Lung (tissue), 12 donors: ENCODE results near the gene RAB3A. TPM values are rescaled to one million over a fixed set of nuclear protein-coding genes. Genes with fewer than 3 reads are reported as not detected.

Source experiments
- ATAC-seq: fragments of 200-7000 bp; cut with Tn5 transposase; one replicate; pipeline ENCODE4 v1.9.1; 2020; ENCODE audit warnings: moderate number of reproducible peaks; ENCODE audit not compliant: insufficient read depth, low FRiP score
- DNase-seq, 3 donors: peaks; one replicate each; pipeline ENCODE4 v3.0.0-alpha.2; 2013 to 2017
- H3K27ac ChIP-seq, 2 donors: one replicate each; pipeline ENCODE4 v1.5.1; 2013; ENCODE audit warnings: mild to moderate bottlenecking in 2 of 2, moderate library complexity in 2 of 2, control low read depth in 1 of 2, inconsistent platforms in 1 of 2, low read depth in 1 of 2, low read length in 1 of 2
- H3K27me3 ChIP-seq, 3 donors: one replicate each; pipeline ENCODE4 v1.5.1; 2013; ENCODE audit warnings: low read length in 2 of 3; ENCODE audit not compliant: control insufficient read depth in 3 of 3, insufficient read depth in 3 of 3
- H3K36me3 ChIP-seq, 4 donors: one replicate each; pipeline ENCODE4 v1.5.1; 2013; ENCODE audit warnings: low read length in 4 of 4, mild to moderate bottlenecking in 1 of 4, moderate library complexity in 1 of 4; ENCODE audit not compliant: control insufficient read depth in 4 of 4, insufficient read depth in 4 of 4
- H3K4me1 ChIP-seq, 5 donors: one replicate each; pipeline ENCODE4 v1.5.1; 2013; ENCODE audit warnings: low read length in 5 of 5, mild to moderate bottlenecking in 2 of 5, moderate library complexity in 1 of 5; ENCODE audit not compliant: control insufficient read depth in 5 of 5, insufficient read depth in 5 of 5
- H3K4me3 ChIP-seq: one replicate; pipeline ENCODE4 v1.5.1; 2013; ENCODE audit warnings: mild to moderate bottlenecking, control low read depth, moderate library complexity
- H3K9ac ChIP-seq, 2 donors: one replicate each; pipeline ENCODE4 v1.5.1; 2013; ENCODE audit warnings: low read length in 2 of 2, control low read depth in 1 of 2; ENCODE audit not compliant: insufficient read depth in 1 of 2
- H3K9me3 ChIP-seq, 4 donors: one replicate each; pipeline ENCODE4 v1.5.1; 2013; ENCODE audit warnings: low read length in 3 of 4, mild to moderate bottlenecking in 1 of 4, moderate library complexity in 1 of 4; ENCODE audit not compliant: control insufficient read depth in 4 of 4, insufficient read depth in 3 of 4
- CTCF ChIP-seq: IDR thresholded peaks from 2 replicates; pipeline ENCODE4 v1.5.1; 2012; ENCODE audit warnings: mild to moderate bottlenecking; ENCODE audit errors: control extremely low read depth, extremely low read depth
- WGBS, 2 donors: extraction: QIAGEN DNeasy Blood & Tissue Kit; methylation state at CpG; one replicate each; pipeline ENCODE4 v1.1.7; 2013; 5-methylcytosine and 5-hydroxymethylcytosine counted together
- polyA plus RNA-seq, 2 donors: library from polyadenylated mRNA; stranded (reverse); fragments of 200-250 nt; gene quantifications; one replicate each; pipeline ENCODE4 v1.2.1, GENCODE V29; 2013
- total RNA-seq, 2 donors: library from RNA; depleted of rRNA in 1 of 2; stranded (reverse); fragments of >200 nt in 1 of 2; gene quantifications; one replicate each; pipeline ENCODE4 v1.2.1, GENCODE V29; 2014 to 2021
- donor health status: control.
- donor health status: control.
- donor health status: Bipolar disorder and iron deficiency.
- donor health status: healthy.
- donor health status: DM: yes; HTN: yes; CAD: no.

RAB3A gene
- total and polyA plus RNA-seq, 4 donors: 1.1 to 6.7 (median 2.3) TPM

GRCh38 chr19:18220632-18221275 lies 16.9 kb upstream of the RAB3A start:
- H3K4me3 ChIP-seq: no peak overlapping the region
- no peak for ATAC-seq
- no peak for DNase-seq
- H3K27ac ChIP-seq: no peak overlapping the region
- TF ChIP-seq CTCF: no peak
- 7 to 9% methylated on average over 27 to 33 of the region's 33 CpGs for WGBS, 2 donors
- peaks cover 0 to 16% (median 0%) of the 10 kb centered on the region in 3 donors for H3K27me3 ChIP-seq
- H3K36me3 ChIP-seq: no peaks in the 10 kb centered on the region
- no peaks in the 10 kb centered on the region for H3K9me3 ChIP-seq
- no peak overlapping the region for H3K9ac ChIP-seq
- peaks cover 0 to 17% (median 0%) of the 10 kb centered on the region in 5 donors for H3K4me1 ChIP-seq

- Histone ChIP-seq H3K27ac (no peak overlapping the region), H3K36me3 (no peaks in the 10 kb centered on the region), H3K4me1 (peaks cover 0 to 10% (median 0%) of the 10 kb centered on the region in 5 donors), H3K27me3 (peaks cover 0 to 9% (median 0%) of the 10 kb centered on the region in 3 donors), H3K4me3 (no peak overlapping the region), H3K9me3 (no peaks in the 10 kb centered on the region), H3K9ac (no peak overlapping the region)
- 69 to 75% methylated on average over 28 of the region's 28 CpGs for WGBS, 2 donors
- DNase-seq (no peak), ATAC-seq (no peak)
- TF ChIP-seq CTCF: no peak
These were observed 16.2 kb upstream of the RAB3A start for GRCh38 chr19:18219911-18220631.

- no peaks in the 10 kb centered on the region for H3K36me3 ChIP-seq
- H3K27ac ChIP-seq: no peak overlapping the region
- ATAC-seq (no peak), DNase-seq (no peak)
- no peak overlapping the region for H3K4me3 ChIP-seq
- H3K9ac ChIP-seq: no peak overlapping the region
- TF ChIP-seq CTCF: no peak
- H3K4me1 ChIP-seq: no peaks in the 10 kb centered on the region
- no peaks in the 10 kb centered on the region for H3K9me3 ChIP-seq
- H3K27me3 ChIP-seq: peaks cover 0 to 6% (median 0%) of the 10 kb centered on the region in 3 donors
- WGBS, 2 donors: 86 to 90% methylated on average over 3 of the region's 3 CpGs
These were observed 14.8 kb upstream of the RAB3A start for GRCh38 chr19:18218600-18218999.
